Panc1 (cell line): ENCODE measurements around the gene PKD2. TPM values are rescaled to one million over a fixed set of nuclear protein-coding genes. Genes with fewer than 3 reads are reported as not detected.

Experiments used
- ATAC-seq: fragments of 200-7000 bp; cut with Tn5 transposase; 2 replicates; pipeline ENCODE4 v1.9.1; 2020; ENCODE audit warnings: mild to moderate bottlenecking, moderate library complexity
- BruUV-seq: library from RNA; stranded (reverse); fragments of 400-500 nt; replicated peaks from 2 replicates; lab custom pipeline; 2021; lab: Mats Ljungman, UMichigan
- CTCF ChIA-PET: fragments of 300-600 bp; sonication (Branson Sonifier 250); formaldehyde crosslinking; loops from one replicate; lab custom pipeline; 2022; ENCODE audit warnings: antibody characterized with exemption; lab: Charles Lee
- POLR2A ChIA-PET: fragments of 300-600 bp; sonication (Branson Sonifier 250); formaldehyde crosslinking; loops from one replicate; lab custom pipeline; 2022; ENCODE audit warnings: antibody characterized with exemption; lab: Charles Lee
- DNase-seq: peaks from one replicate; pipeline ENCODE4 v3.0.0-alpha.2; 2010; ENCODE audit warnings: low read depth, low spot score
- H3K27ac ChIP-seq: 2 replicates; pipeline ENCODE4 v1.5.1; 2011; ENCODE audit warnings: mild to moderate bottlenecking, low read length, inconsistent platforms
- H3K27me3 ChIP-seq: fragments of 200-500 bp; sonication (Bioruptor generic); 2 replicates; pipeline ENCODE4 v1.6.0; 2014; ENCODE audit warnings: low read length, inconsistent platforms; ENCODE audit not compliant: control insufficient read depth, insufficient read depth
- H3K36me3 ChIP-seq: fragments of 200-500 bp; sonication (Bioruptor generic); 2 replicates; pipeline ENCODE4 v1.5.1; 2014; ENCODE audit warnings: inconsistent platforms, mild to moderate bottlenecking, low read length, moderate library complexity; ENCODE audit not compliant: control insufficient read depth, insufficient read depth
- H3K4me1 ChIP-seq: 2 replicates; pipeline ENCODE4 v1.5.1; 2011; ENCODE audit warnings: inconsistent platforms, mild to moderate bottlenecking, low read length, moderate library complexity; ENCODE audit not compliant: control insufficient read depth, insufficient read depth
- H3K4me3 ChIP-seq, 2 experiments: 2 replicates each; pipeline ENCODE4 v1.5.1; 2011 to 2012; ENCODE audit warnings: low read depth in 2 of 2, low read length in 2 of 2, mild to moderate bottlenecking in 2 of 2, inconsistent platforms in 1 of 2, moderate library complexity in 1 of 2
- H3K9me3 ChIP-seq: fragments of 200-500 bp; sonication (Bioruptor generic); 2 replicates; pipeline ENCODE4 v1.5.1; 2014; ENCODE audit warnings: low read depth, mild to moderate bottlenecking, inconsistent platforms, low read length, moderate library complexity; ENCODE audit not compliant: control insufficient read depth, insufficient read depth
- POLR2AphosphoS5 ChIP-seq: IDR thresholded peaks from 2 replicates; pipeline ENCODE4 v1.6.1; 2012; ENCODE audit warnings: mild to moderate bottlenecking, low read depth, low read length, moderate library complexity
- SIN3A ChIP-seq: IDR thresholded peaks from 2 replicates; pipeline ENCODE4 v1.6.1; 2012; ENCODE audit warnings: low read depth, mild to moderate bottlenecking, low read length, moderate library complexity, borderline replicate concordance; ENCODE audit not compliant: insufficient read depth
- TCF7L2 ChIP-seq: IDR thresholded peaks from 2 replicates; pipeline ENCODE4 v1.6.1; 2011; ENCODE audit warnings: mild to moderate bottlenecking, low read depth, low read length, inconsistent platforms
- in situ Hi-C: cut with HindIII; loops from 2 replicates; pipeline ENCODE4 v1.10.0; 2016; ENCODE audit warnings: low sequenced_read_pairs, low pct_unique_long_range_greater_than_20kb
- intact Hi-C: fragments of 100-400 bp; cut with micrococcal nuclease; formaldehyde crosslinking; loops from one replicate; pipeline ENCODE4 v1.10.0; 2022; ENCODE audit not compliant: unreplicated experiment
- total RNA-seq: library from RNA; stranded (reverse); gene quantifications from one replicate; pipeline ENCODE4 v1.2.1, GENCODE V29; 2021; ENCODE audit not compliant: unreplicated experiment
- TF ChIP-seq, protein P1 (sequence below), 2 experiments: IDR thresholded peaks; 2 replicates each; pipeline ENCODE4 v1.6.1; 2011 to 2012; ENCODE audit warnings: low read depth in 2 of 2, control low read depth in 1 of 2, low read length in 1 of 2, mild to moderate bottlenecking in 1 of 2, moderate library complexity in 1 of 2; ENCODE audit not compliant: insufficient read depth in 1 of 2
- TF ChIP-seq, protein P2 (sequence below): fragments of 450-650 bp; IDR thresholded peaks from 2 replicates; pipeline ENCODE4 v1.5.1; 2017; ENCODE audit warnings: mild to moderate bottlenecking

Gene PKD2
- total RNA-seq, 1 experiment from 2014 or later = 21.7 TPM

DNA sequence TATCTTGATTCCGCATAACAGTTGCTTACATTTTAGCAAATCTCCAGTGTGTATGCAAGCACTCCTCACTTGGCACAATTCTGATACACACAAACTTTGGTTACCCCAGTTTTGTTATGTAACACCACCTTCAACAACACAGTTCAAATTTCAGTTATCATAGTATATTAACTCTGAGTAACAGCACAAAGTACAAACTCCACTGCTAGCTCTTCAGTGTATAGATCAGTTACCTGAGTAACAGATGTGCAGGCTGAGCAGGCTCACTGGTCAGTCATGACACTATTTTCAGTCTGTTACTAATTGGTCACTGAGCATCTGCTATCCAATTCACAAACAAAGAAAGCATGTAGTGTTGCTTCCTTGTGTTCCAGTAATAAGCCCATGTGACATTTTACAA, 55.4 kb downstream of the PKD2 start:
- Histone ChIP-seq H3K9me3 (no peaks in the 10 kb centered on the region), H3K36me3 (peaks cover 4% of the 10 kb centered on the region; the same call in 1 of the 2 replicates), H3K4me1 (no peaks in the 10 kb centered on the region), H3K27ac (no peak overlapping the region), H3K27me3 (no peaks in the 10 kb centered on the region), H3K4me3 (no peak overlapping the region)
- intact Hi-C loops = no loop called here
- no TSS peak for BruUV-seq
- no peak for DNase-seq
- no peak for TF ChIP-seq SIN3A
- TF ChIP-seq, protein P1, sequence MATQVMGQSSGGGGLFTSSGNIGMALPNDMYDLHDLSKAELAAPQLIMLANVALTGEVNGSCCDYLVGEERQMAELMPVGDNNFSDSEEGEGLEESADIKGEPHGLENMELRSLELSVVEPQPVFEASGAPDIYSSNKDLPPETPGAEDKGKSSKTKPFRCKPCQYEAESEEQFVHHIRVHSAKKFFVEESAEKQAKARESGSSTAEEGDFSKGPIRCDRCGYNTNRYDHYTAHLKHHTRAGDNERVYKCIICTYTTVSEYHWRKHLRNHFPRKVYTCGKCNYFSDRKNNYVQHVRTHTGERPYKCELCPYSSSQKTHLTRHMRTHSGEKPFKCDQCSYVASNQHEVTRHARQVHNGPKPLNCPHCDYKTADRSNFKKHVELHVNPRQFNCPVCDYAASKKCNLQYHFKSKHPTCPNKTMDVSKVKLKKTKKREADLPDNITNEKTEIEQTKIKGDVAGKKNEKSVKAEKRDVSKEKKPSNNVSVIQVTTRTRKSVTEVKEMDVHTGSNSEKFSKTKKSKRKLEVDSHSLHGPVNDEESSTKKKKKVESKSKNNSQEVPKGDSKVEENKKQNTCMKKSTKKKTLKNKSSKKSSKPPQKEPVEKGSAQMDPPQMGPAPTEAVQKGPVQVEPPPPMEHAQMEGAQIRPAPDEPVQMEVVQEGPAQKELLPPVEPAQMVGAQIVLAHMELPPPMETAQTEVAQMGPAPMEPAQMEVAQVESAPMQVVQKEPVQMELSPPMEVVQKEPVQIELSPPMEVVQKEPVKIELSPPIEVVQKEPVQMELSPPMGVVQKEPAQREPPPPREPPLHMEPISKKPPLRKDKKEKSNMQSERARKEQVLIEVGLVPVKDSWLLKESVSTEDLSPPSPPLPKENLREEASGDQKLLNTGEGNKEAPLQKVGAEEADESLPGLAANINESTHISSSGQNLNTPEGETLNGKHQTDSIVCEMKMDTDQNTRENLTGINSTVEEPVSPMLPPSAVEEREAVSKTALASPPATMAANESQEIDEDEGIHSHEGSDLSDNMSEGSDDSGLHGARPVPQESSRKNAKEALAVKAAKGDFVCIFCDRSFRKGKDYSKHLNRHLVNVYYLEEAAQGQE (IDR thresholded peaks at IDR 0.05; ENCODE audit: insufficient read depth in 1 of 2, low read depth in 2 of 2, low read length in 1 of 2) = no peak
- no peak for TF ChIP-seq TCF7L2
- TF ChIP-seq, protein P2, sequence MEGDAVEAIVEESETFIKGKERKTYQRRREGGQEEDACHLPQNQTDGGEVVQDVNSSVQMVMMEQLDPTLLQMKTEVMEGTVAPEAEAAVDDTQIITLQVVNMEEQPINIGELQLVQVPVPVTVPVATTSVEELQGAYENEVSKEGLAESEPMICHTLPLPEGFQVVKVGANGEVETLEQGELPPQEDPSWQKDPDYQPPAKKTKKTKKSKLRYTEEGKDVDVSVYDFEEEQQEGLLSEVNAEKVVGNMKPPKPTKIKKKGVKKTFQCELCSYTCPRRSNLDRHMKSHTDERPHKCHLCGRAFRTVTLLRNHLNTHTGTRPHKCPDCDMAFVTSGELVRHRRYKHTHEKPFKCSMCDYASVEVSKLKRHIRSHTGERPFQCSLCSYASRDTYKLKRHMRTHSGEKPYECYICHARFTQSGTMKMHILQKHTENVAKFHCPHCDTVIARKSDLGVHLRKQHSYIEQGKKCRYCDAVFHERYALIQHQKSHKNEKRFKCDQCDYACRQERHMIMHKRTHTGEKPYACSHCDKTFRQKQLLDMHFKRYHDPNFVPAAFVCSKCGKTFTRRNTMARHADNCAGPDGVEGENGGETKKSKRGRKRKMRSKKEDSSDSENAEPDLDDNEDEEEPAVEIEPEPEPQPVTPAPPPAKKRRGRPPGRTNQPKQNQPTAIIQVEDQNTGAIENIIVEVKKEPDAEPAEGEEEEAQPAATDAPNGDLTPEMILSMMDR = no peak
- no peak for TF ChIP-seq POLR2AphosphoS5
- in situ Hi-C loops = no loop called here
- CTCF ChIA-PET = no interaction called here
- ATAC-seq = no peak
- POLR2A ChIA-PET = no interaction called here

DNA sequence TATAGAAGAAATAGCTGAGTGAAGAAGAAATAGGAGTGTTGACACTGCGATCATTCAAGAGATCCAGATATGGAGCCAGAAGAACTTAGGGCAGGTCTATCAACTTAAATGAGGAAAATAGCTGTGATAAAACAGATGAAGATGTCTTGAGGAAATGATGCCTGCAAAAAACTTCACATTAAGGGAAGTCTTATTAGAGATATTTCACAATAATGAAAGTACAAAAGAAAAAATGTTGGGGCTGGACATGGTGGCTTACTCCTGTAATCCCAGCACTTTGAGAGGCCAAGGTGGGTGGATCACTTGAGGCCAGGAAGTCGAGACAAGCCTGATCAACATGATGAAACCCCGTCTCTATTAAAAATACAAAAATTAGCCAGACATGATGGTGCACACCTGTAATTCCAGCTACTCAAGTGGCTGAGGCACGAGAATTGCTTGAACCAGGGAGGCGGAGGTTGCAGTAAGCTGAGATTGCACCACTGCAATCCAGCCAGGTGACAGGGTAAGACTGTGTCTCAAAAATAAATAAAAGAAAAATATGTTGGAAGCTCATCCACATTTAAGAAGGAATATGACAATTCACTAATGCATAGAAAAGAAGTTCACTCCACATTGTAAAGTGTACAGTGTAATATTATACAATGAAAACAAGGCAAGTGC, 56.3 kb downstream of the PKD2 start:
- intact Hi-C loops = no loop called here
- H3K9me3 ChIP-seq = no peaks in the 10 kb centered on the region
- no peak for DNase-seq
- POLR2A ChIA-PET = no interaction called here
- H3K27ac ChIP-seq = no peak overlapping the region
- in situ Hi-C loops = no loop called here
- BruUV-seq = no TSS peak
- CTCF ChIA-PET = no interaction called here
- ATAC-seq = no peak
- H3K4me1 ChIP-seq = no peaks in the 10 kb centered on the region
- H3K27me3 ChIP-seq = no peaks in the 10 kb centered on the region
- no peak overlapping the region for H3K4me3 ChIP-seq
- peaks cover 2% of the 10 kb centered on the region; the same call in 1 of the 2 replicates for H3K36me3 ChIP-seq
- TF ChIP-seq, protein P2 = no peak
- TF ChIP-seq TCF7L2 (no peak), POLR2AphosphoS5 (no peak), SIN3A (no peak)
- TF ChIP-seq, protein P1 (IDR thresholded peaks at IDR 0.05; ENCODE audit: insufficient read depth in 1 of 2, low read depth in 2 of 2, low read length in 1 of 2) = no peak
